ENCODE data around the gene VAC14.

GRCh38 chr16:70686376-70687101 lies 114.4 kb downstream of the VAC14 start:
- no peak for TF ChIP-seq CTCF (IDR thresholded peaks at IDR 0.05; ENCODE audit: low read length)
- TF ChIP-seq EZH2 (IDR thresholded peaks at IDR 0.05; ENCODE audit: borderline replicate concordance, low read length): no peak

All from OCI-LY1 (cell line).